GM21367 (cell line): ENCODE data around the gene TMC7.

Source experiments
- ATAC-seq: cut with Tn5 transposase; IDR thresholded peaks from one replicate; pipeline ENCODE4 v1.9.1; 2021; ENCODE audit not compliant: unreplicated experiment

The TMC7 gene

GRCh38 chr16:19110537-19111360 is 127.0 kb downstream of the TMC7 start:
- ATAC-seq: no peak

- ATAC-seq: no peak
Measured at GRCh38 chr16:19112099-19112407, 128.3 kb downstream of the TMC7 start.
